Measurements from ENCODE around the gene ABLIM2.

The ABLIM2 gene

GRCh38 chr4:8081621-8082516 lies 76.7 kb downstream of the ABLIM2 start:
- Histone ChIP-seq H3K36me3 (ENCODE audit: control insufficient read depth, insufficient read depth, low read length) (no peaks in the 10 kb centered on the region), H3K27me3 (replicated peaks; ENCODE audit: control insufficient read depth, insufficient read depth, low read length) (no peaks in the 10 kb centered on the region), H3K4me3 (replicated peaks; ENCODE audit: low read depth, low read length) (no peak overlapping the region)
- no peak for TF ChIP-seq CTCF (IDR thresholded peaks at IDR 0.05; ENCODE audit: insufficient read depth, low read length, poor library complexity, severe bottlenecking)
- DNase-seq (ENCODE audit: extremely low read depth, insufficient read length) = no peak

GRCh38 chr4:8081171-8081570 lies 77.4 kb downstream of the ABLIM2 start:
- no peaks in the 10 kb centered on the region for H3K36me3 ChIP-seq (ENCODE audit: control insufficient read depth, insufficient read depth, low read length)
- DNase-seq (ENCODE audit: extremely low read depth, insufficient read length) = no peak
- H3K4me3 ChIP-seq (replicated peaks; ENCODE audit: low read depth, low read length) = no peak overlapping the region
- no peak for TF ChIP-seq CTCF (IDR thresholded peaks at IDR 0.05; ENCODE audit: insufficient read depth, low read length, poor library complexity, severe bottlenecking)
- no peaks in the 10 kb centered on the region for H3K27me3 ChIP-seq (replicated peaks; ENCODE audit: control insufficient read depth, insufficient read depth, low read length)

- no peak for TF ChIP-seq CTCF (IDR thresholded peaks at IDR 0.05; ENCODE audit: insufficient read depth, low read length, poor library complexity, severe bottlenecking)
- H3K36me3 ChIP-seq (ENCODE audit: control insufficient read depth, insufficient read depth, low read length) = no peaks in the 10 kb centered on the region
- DNase-seq (ENCODE audit: extremely low read depth, insufficient read length) = no peak
- no peaks in the 10 kb centered on the region for H3K27me3 ChIP-seq (replicated peaks; ENCODE audit: control insufficient read depth, insufficient read depth, low read length)
- H3K4me3 ChIP-seq (replicated peaks; ENCODE audit: low read depth, low read length) = no peak overlapping the region
These were observed 77.9 kb downstream of the ABLIM2 start for GRCh38 chr4:8080754-8081065.

- no peaks in the 10 kb centered on the region for H3K27me3 ChIP-seq (replicated peaks; ENCODE audit: control insufficient read depth, insufficient read depth, low read length)
- DNase-seq (ENCODE audit: extremely low read depth, insufficient read length) = no peak
- TF ChIP-seq CTCF (IDR thresholded peaks at IDR 0.05; ENCODE audit: insufficient read depth, low read length, poor library complexity, severe bottlenecking) = no peak
- no peaks in the 10 kb centered on the region for H3K36me3 ChIP-seq (ENCODE audit: control insufficient read depth, insufficient read depth, low read length)
- H3K4me3 ChIP-seq (replicated peaks; ENCODE audit: low read depth, low read length) = no peak overlapping the region
These were observed 78.5 kb downstream of the ABLIM2 start for GRCh38 chr4:8079916-8080753.

- Histone ChIP-seq H3K4me3 (replicated peaks; ENCODE audit: low read depth, low read length) (no peak overlapping the region), H3K27me3 (replicated peaks; ENCODE audit: control insufficient read depth, insufficient read depth, low read length) (no peaks in the 10 kb centered on the region), H3K36me3 (ENCODE audit: control insufficient read depth, insufficient read depth, low read length) (no peaks in the 10 kb centered on the region)
- no peak for TF ChIP-seq CTCF (IDR thresholded peaks at IDR 0.05; ENCODE audit: insufficient read depth, low read length, poor library complexity, severe bottlenecking)
- no peak for DNase-seq (ENCODE audit: extremely low read depth, insufficient read length)
These were observed 79.4 kb downstream of the ABLIM2 start for GRCh38 chr4:8079031-8079885.

Data from GM06990 (cell line).